Liver (tissue), 9 donors: ENCODE data around the gene GRIK1. TPM values are rescaled to one million over a fixed set of nuclear protein-coding genes. Genes with fewer than 3 reads are reported as not detected.

ENCODE experiments used
- DNase-seq: peaks from one replicate; pipeline ENCODE4 v3.0.0-alpha.2; 2017; ENCODE audit warnings: low spot score
- H3K27ac ChIP-seq, 2 donors: one replicate each; pipeline ENCODE4 v1.7.0; 2013; ENCODE audit warnings: inconsistent platforms in 2 of 2, low read length in 2 of 2, control low read depth in 1 of 2, low read depth in 1 of 2, mild to moderate bottlenecking in 1 of 2
- H3K27me3 ChIP-seq, 4 donors: one replicate each; pipeline versions ENCODE4 v1.6.1 to v1.7.0; 2013; ENCODE audit warnings: low read length in 3 of 4, inconsistent platforms in 1 of 4, mild to moderate bottlenecking in 1 of 4, moderate library complexity in 1 of 4; ENCODE audit not compliant: control insufficient read depth in 4 of 4, insufficient read depth in 4 of 4
- H3K36me3 ChIP-seq, 4 donors: one replicate each; pipeline versions ENCODE4 v1.6.1 to v1.7.0; 2013; ENCODE audit warnings: low read length in 3 of 4, mild to moderate bottlenecking in 3 of 4, low read depth in 1 of 4, moderate library complexity in 1 of 4; ENCODE audit not compliant: control insufficient read depth in 4 of 4, insufficient read depth in 3 of 4
- H3K4me1 ChIP-seq, 4 donors: one replicate each; pipeline versions ENCODE4 v1.6.1 to v1.7.0; 2013; ENCODE audit warnings: low read length in 3 of 4, mild to moderate bottlenecking in 3 of 4, moderate library complexity in 1 of 4; ENCODE audit not compliant: control insufficient read depth in 4 of 4, insufficient read depth in 4 of 4
- H3K4me3 ChIP-seq, 3 donors: one replicate each; pipeline versions ENCODE4 v1.6.1 to v1.7.0; 2013; ENCODE audit warnings: low read length in 3 of 3, control low read depth in 1 of 3, low read depth in 1 of 3, mild to moderate bottlenecking in 1 of 3
- H3K9ac ChIP-seq, 2 donors: one replicate each; pipeline ENCODE4 v1.7.0; 2013; ENCODE audit warnings: low read length in 2 of 2, mild to moderate bottlenecking in 2 of 2, moderate library complexity in 2 of 2, control low read depth in 1 of 2, low read depth in 1 of 2
- H3K9me3 ChIP-seq, 4 donors: one replicate each; pipeline versions ENCODE4 v1.6.1 to v1.7.0; 2013; ENCODE audit warnings: low read length in 3 of 4; ENCODE audit not compliant: control insufficient read depth in 4 of 4
- ATF3 ChIP-seq: IDR thresholded peaks from 2 replicates; pipeline ENCODE4 v1.6.1; 2016; ENCODE audit warnings: antibody characterized with exemption
- CTCF ChIP-seq: fragments of 150-350 bp; IDR thresholded peaks from 2 replicates; pipeline ENCODE4 v1.5.1; 2017; ENCODE audit warnings: improper control_type of control experiment, low read depth, low read length; ENCODE audit not compliant: missing input control
- EGR1 ChIP-seq, 2 donors: IDR thresholded peaks; 2 replicates each; pipeline ENCODE4 v1.6.1; 2016 to 2018; ENCODE audit warnings: antibody characterized with exemption in 2 of 2, low read depth in 2 of 2
- FOXA2 ChIP-seq: IDR thresholded peaks from 2 replicates; pipeline ENCODE4 v1.6.1; 2016; ENCODE audit warnings: antibody characterized with exemption
- GABPA ChIP-seq, 2 donors: IDR thresholded peaks in 1 of 2; conservative IDR thresholded peaks in 1 of 2; 2 replicates each; pipeline ENCODE4 v1.6.1; 2016; ENCODE audit warnings: antibody characterized with exemption in 2 of 2, mild to moderate bottlenecking in 1 of 2, moderate library complexity in 1 of 2
- HNF4A ChIP-seq, 2 donors: conservative IDR thresholded peaks; 2 replicates each; pipeline ENCODE4 v1.6.1; 2016; ENCODE audit warnings: antibody characterized with exemption in 2 of 2, mild to moderate bottlenecking in 2 of 2
- HNF4G ChIP-seq: IDR thresholded peaks from 2 replicates; pipeline ENCODE4 v1.6.1; 2016; ENCODE audit warnings: antibody characterized with exemption
- JUND ChIP-seq, 2 donors: IDR thresholded peaks; 2 replicates each; pipeline ENCODE4 v1.6.1; 2016; ENCODE audit warnings: antibody characterized with exemption in 2 of 2
- MAX ChIP-seq: IDR thresholded peaks from 2 replicates; pipeline ENCODE4 v1.6.1; 2016; ENCODE audit warnings: antibody characterized with exemption
- NR2F2 ChIP-seq: IDR thresholded peaks from 2 replicates; pipeline ENCODE4 v1.6.1; 2016; ENCODE audit warnings: antibody characterized with exemption
- REST ChIP-seq: IDR thresholded peaks from 2 replicates; pipeline ENCODE4 v1.6.1; 2016; ENCODE audit warnings: antibody characterized with exemption, mild to moderate bottlenecking
- RXRA ChIP-seq, 2 donors: IDR thresholded peaks; 2 replicates each; pipeline ENCODE4 v1.6.1; 2017 to 2018; ENCODE audit warnings: antibody characterized with exemption in 2 of 2, mild to moderate bottlenecking in 1 of 2
- SP1 ChIP-seq: IDR thresholded peaks from 2 replicates; pipeline ENCODE4 v1.6.1; 2018; ENCODE audit warnings: antibody characterized with exemption, mild to moderate bottlenecking
- YY1 ChIP-seq: IDR thresholded peaks from 2 replicates; pipeline ENCODE4 v1.6.1; 2016; ENCODE audit warnings: antibody characterized with exemption, mild to moderate bottlenecking
- ZBTB33 ChIP-seq: IDR thresholded peaks from 2 replicates; pipeline ENCODE4 v1.6.1; 2016; ENCODE audit warnings: antibody characterized with exemption
- WGBS: extraction: QIAGEN DNeasy Blood & Tissue Kit; methylation state at CpG from one replicate; pipeline ENCODE4 v1.1.7; 2013; 5-methylcytosine and 5-hydroxymethylcytosine counted together
- polyA plus RNA-seq, 2 donors: library from polyadenylated mRNA; stranded (reverse) in 1 of 2; unstranded in 1 of 2; fragments of 200-250 nt in 1 of 2; fragments of >200 nt in 1 of 2; fragmentation: Nextera tagmentation in 1 of 2; extraction: Ambion mirVana in 1 of 2; gene quantifications; one replicate each; pipeline versions ENCODE4 v1.2.1 to v1.2.3, GENCODE V29; 2013 to 2015
- total RNA-seq, 2 donors: library from RNA; depleted of rRNA; stranded (reverse); fragments of >200 nt; gene quantifications; one replicate each; pipeline ENCODE4 v1.2.3, GENCODE V29; 2014
- donor health status: healthy.
- donor health status: healthy.
- donor health status: healthy.
- donor health status: healthy.
- donor health status: healthy.

The GRIK1 gene
- total and polyA plus RNA-seq, 4 donors, result 0.02 to 0.14 (median 0.05) TPM; not detected in 1

- TF ChIP-seq JUND (IDR thresholded peaks at IDR 0.05) (peak; percentile 24 to 38), MAX (no peak), HNF4G (peak; percentile 71), ATF3 (peak; percentile 52), RXRA (IDR thresholded peaks at IDR 0.05) (peak in 1 of 2 donors; percentile 7), HNF4A (conservative IDR thresholded peaks at IDR 0.05) (peak; percentile 79 to 92), YY1 (peak; percentile 43), SP1 (peak; percentile 86), REST (no peak), GABPA (IDR thresholded peaks at IDR 0.05 in 1 of 2, conservative IDR thresholded peaks at IDR 0.05 in 1 of 2) (no peak), NR2F2 (no peak), EGR1 (IDR thresholded peaks at IDR 0.05; ENCODE audit: low read depth in 2 of 2) (no peak), FOXA2 (no peak), ZBTB33 (no peak), CTCF (no peak)
- no peak for DNase-seq
- Histone ChIP-seq H3K36me3 (no peaks in the 10 kb centered on the region), H3K27ac (no peak overlapping the region), H3K4me3 (no peak overlapping the region), H3K4me1 (peaks cover 3 to 28% (median 23%) of the 10 kb centered on the region in 4 donors), H3K9ac (no peak overlapping the region), H3K27me3 (no peaks in the 10 kb centered on the region), H3K9me3 (no peaks in the 10 kb centered on the region)
- WGBS, result 29% methylated on average over 5 of the region's 5 CpGs
These were observed 152.4 kb downstream of the GRIK1 start for GRCh38 chr21:29787361-29787909.
